ENCODE results near the gene ADGRG6.
"Not testable (repeated sequence)": the region's sequence is repeated elsewhere in the genome, so short reads cannot be mapped to it uniquely, and the experiment has no call there.

DNA sequence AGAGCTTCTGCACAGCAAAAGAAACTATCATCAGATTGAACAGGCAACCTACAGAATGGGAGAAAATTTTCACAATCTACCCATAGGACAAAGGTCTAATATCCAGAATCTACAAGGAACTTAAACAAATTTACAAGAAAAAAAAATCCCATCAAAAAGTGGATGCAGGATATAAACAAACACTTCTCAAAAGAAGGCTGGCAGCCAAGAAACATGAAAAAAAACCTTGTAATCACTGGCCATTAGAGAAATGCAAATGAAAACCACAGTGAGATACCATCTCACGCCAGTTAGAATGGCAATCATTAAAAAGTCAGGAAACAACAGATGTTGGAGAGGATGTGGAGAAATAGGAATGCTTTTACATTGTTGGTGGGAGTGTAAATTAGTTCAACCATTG is 152.4 kb downstream of the ADGRG6 start:
- TF ChIP-seq, protein P1, sequence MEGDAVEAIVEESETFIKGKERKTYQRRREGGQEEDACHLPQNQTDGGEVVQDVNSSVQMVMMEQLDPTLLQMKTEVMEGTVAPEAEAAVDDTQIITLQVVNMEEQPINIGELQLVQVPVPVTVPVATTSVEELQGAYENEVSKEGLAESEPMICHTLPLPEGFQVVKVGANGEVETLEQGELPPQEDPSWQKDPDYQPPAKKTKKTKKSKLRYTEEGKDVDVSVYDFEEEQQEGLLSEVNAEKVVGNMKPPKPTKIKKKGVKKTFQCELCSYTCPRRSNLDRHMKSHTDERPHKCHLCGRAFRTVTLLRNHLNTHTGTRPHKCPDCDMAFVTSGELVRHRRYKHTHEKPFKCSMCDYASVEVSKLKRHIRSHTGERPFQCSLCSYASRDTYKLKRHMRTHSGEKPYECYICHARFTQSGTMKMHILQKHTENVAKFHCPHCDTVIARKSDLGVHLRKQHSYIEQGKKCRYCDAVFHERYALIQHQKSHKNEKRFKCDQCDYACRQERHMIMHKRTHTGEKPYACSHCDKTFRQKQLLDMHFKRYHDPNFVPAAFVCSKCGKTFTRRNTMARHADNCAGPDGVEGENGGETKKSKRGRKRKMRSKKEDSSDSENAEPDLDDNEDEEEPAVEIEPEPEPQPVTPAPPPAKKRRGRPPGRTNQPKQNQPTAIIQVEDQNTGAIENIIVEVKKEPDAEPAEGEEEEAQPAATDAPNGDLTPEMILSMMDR (IDR thresholded peaks at IDR 0.05; ENCODE audit: low read depth, low read length, missing input control), result not testable (repeated sequence)
- not testable (repeated sequence) for TF ChIP-seq YY1 (IDR thresholded peaks at IDR 0.05); TAF1 (conservative IDR thresholded peaks at IDR 0.05); JUND (IDR thresholded peaks at IDR 0.05); FOXA1 (IDR thresholded peaks at IDR 0.05); RAD21 (IDR thresholded peaks at IDR 0.05); GABPA (IDR thresholded peaks at IDR 0.05 in 1 of 2, conservative IDR thresholded peaks at IDR 0.05 in 1 of 2); EGR1 (IDR thresholded peaks at IDR 0.05; ENCODE audit: low read depth in 2 of 2)
- TF ChIP-seq, protein P2, sequence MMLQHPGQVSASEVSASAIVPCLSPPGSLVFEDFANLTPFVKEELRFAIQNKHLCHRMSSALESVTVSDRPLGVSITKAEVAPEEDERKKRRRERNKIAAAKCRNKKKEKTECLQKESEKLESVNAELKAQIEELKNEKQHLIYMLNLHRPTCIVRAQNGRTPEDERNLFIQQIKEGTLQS (IDR thresholded peaks at IDR 0.05), result not testable (repeated sequence)
- TF ChIP-seq, protein P3, sequence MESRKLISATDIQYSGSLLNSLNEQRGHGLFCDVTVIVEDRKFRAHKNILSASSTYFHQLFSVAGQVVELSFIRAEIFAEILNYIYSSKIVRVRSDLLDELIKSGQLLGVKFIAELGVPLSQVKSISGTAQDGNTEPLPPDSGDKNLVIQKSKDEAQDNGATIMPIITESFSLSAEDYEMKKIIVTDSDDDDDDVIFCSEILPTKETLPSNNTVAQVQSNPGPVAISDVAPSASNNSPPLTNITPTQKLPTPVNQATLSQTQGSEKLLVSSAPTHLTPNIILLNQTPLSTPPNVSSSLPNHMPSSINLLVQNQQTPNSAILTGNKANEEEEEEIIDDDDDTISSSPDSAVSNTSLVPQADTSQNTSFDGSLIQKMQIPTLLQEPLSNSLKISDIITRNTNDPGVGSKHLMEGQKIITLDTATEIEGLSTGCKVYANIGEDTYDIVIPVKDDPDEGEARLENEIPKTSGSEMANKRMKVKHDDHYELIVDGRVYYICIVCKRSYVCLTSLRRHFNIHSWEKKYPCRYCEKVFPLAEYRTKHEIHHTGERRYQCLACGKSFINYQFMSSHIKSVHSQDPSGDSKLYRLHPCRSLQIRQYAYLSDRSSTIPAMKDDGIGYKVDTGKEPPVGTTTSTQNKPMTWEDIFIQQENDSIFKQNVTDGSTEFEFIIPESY (IDR thresholded peaks at IDR 0.05), result not testable (repeated sequence)
- TF ChIP-seq, protein P4, sequence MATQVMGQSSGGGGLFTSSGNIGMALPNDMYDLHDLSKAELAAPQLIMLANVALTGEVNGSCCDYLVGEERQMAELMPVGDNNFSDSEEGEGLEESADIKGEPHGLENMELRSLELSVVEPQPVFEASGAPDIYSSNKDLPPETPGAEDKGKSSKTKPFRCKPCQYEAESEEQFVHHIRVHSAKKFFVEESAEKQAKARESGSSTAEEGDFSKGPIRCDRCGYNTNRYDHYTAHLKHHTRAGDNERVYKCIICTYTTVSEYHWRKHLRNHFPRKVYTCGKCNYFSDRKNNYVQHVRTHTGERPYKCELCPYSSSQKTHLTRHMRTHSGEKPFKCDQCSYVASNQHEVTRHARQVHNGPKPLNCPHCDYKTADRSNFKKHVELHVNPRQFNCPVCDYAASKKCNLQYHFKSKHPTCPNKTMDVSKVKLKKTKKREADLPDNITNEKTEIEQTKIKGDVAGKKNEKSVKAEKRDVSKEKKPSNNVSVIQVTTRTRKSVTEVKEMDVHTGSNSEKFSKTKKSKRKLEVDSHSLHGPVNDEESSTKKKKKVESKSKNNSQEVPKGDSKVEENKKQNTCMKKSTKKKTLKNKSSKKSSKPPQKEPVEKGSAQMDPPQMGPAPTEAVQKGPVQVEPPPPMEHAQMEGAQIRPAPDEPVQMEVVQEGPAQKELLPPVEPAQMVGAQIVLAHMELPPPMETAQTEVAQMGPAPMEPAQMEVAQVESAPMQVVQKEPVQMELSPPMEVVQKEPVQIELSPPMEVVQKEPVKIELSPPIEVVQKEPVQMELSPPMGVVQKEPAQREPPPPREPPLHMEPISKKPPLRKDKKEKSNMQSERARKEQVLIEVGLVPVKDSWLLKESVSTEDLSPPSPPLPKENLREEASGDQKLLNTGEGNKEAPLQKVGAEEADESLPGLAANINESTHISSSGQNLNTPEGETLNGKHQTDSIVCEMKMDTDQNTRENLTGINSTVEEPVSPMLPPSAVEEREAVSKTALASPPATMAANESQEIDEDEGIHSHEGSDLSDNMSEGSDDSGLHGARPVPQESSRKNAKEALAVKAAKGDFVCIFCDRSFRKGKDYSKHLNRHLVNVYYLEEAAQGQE (IDR thresholded peaks at IDR 0.05), result not testable (repeated sequence)

All from liver (tissue), 3 donors.